Trophoblast cell (in vitro differentiated cells and primary cell): ENCODE data around the gene NLRP10. TPM values are rescaled to one million over a fixed set of nuclear protein-coding genes. Genes with fewer than 3 reads are reported as not detected.

Experiments
- DNase-seq, 2 donors: peaks; one replicate each; pipeline ENCODE4 v3.0.0-alpha.2; 2016
- H2AFZ ChIP-seq: 2 replicates; pipeline ENCODE4 v1.6.1; 2013; ENCODE audit warnings: low read length, moderate library complexity, mild to moderate bottlenecking; ENCODE audit not compliant: insufficient read depth, poor library complexity
- H2AK5ac ChIP-seq: 2 replicates; pipeline ENCODE4 v1.6.1; 2013; ENCODE audit warnings: mild to moderate bottlenecking, low read length
- H2BK120ac ChIP-seq: 2 replicates; pipeline ENCODE4 v1.6.1; 2013; ENCODE audit warnings: low read length, mild to moderate bottlenecking, moderate library complexity; ENCODE audit not compliant: insufficient read depth, poor library complexity
- H2BK12ac ChIP-seq: 2 replicates; pipeline ENCODE4 v1.6.1; 2013; ENCODE audit warnings: mild to moderate bottlenecking, low read length, moderate library complexity
- H2BK5ac ChIP-seq: 2 replicates; pipeline ENCODE4 v1.6.1; 2013; ENCODE audit warnings: low read length, low read depth, moderate library complexity, mild to moderate bottlenecking; ENCODE audit not compliant: poor library complexity
- H3K14ac ChIP-seq: 2 replicates; pipeline ENCODE4 v1.6.1; 2013; ENCODE audit warnings: mild to moderate bottlenecking, low read length
- H3K18ac ChIP-seq: 2 replicates; pipeline ENCODE4 v1.6.1; 2013; ENCODE audit warnings: mild to moderate bottlenecking, low read length
- H3K23ac ChIP-seq: 2 replicates; pipeline ENCODE4 v1.6.1; 2013; ENCODE audit warnings: low read length
- H3K27ac ChIP-seq: 2 replicates; pipeline ENCODE4 v1.5.1; 2013; ENCODE audit warnings: low read depth, mild to moderate bottlenecking, inconsistent platforms, low read length, moderate library complexity
- H3K27me3 ChIP-seq: 2 replicates; pipeline ENCODE4 v1.6.1; 2013; ENCODE audit warnings: inconsistent platforms, mild to moderate bottlenecking, low read length, moderate library complexity; ENCODE audit not compliant: insufficient read depth
- H3K36me3 ChIP-seq, 2 experiments: 1 replicate in 1 of 2; 2 replicates in 1 of 2; pipeline ENCODE4 v1.6.1; 2013; ENCODE audit warnings: low read length in 2 of 2, mild to moderate bottlenecking in 2 of 2, moderate library complexity in 1 of 2; ENCODE audit not compliant: insufficient read depth in 2 of 2, control insufficient read depth in 1 of 2
- H3K4ac ChIP-seq: 2 replicates; pipeline ENCODE4 v1.6.1; 2013; ENCODE audit warnings: low read depth, mild to moderate bottlenecking, low read length, moderate library complexity
- H3K4me1 ChIP-seq, 2 experiments: 1 replicate in 1 of 2; 2 replicates in 1 of 2; pipeline ENCODE4 v1.6.1; 2013; ENCODE audit warnings: low read length in 2 of 2, mild to moderate bottlenecking in 2 of 2, moderate library complexity in 1 of 2; ENCODE audit not compliant: insufficient read depth in 2 of 2, control insufficient read depth in 1 of 2
- H3K4me2 ChIP-seq: 2 replicates; pipeline ENCODE4 v1.6.1; 2013; ENCODE audit warnings: inconsistent platforms, mild to moderate bottlenecking, low read length, moderate library complexity
- H3K4me3 ChIP-seq: 2 replicates; pipeline ENCODE4 v1.5.1; 2013; ENCODE audit warnings: mild to moderate bottlenecking, low read depth, low read length, inconsistent platforms
- H3K79me1 ChIP-seq: one replicate; pipeline ENCODE4 v1.6.1; 2013; ENCODE audit warnings: low read length
- H3K79me2 ChIP-seq: 2 replicates; pipeline ENCODE4 v1.6.1; 2013; ENCODE audit warnings: low read length, mild to moderate bottlenecking; ENCODE audit not compliant: control insufficient read depth, insufficient read depth, poor library complexity
- H3K9ac ChIP-seq: 2 replicates; pipeline ENCODE4 v1.6.1; 2013; ENCODE audit warnings: mild to moderate bottlenecking, low read length
- H3K9me3 ChIP-seq: 2 replicates; pipeline ENCODE4 v1.6.1; 2013; ENCODE audit warnings: low read depth, mild to moderate bottlenecking, control low read depth, inconsistent platforms, low read length; ENCODE audit not compliant: insufficient read depth
- H4K12ac ChIP-seq: 2 replicates; pipeline ENCODE4 v1.6.1; 2013; ENCODE audit warnings: low read depth, mild to moderate bottlenecking, low read length, moderate library complexity
- H4K8ac ChIP-seq: 2 replicates; pipeline ENCODE4 v1.6.1; 2013; ENCODE audit warnings: low read depth, mild to moderate bottlenecking, low read length, moderate library complexity
- H4K91ac ChIP-seq: one replicate; pipeline ENCODE4 v1.6.1; 2013; ENCODE audit warnings: low read depth, mild to moderate bottlenecking, low read length, moderate library complexity
- WGBS: extraction: QIAGEN DNeasy Blood & Tissue Kit; methylation state at CpG from one replicate; pipeline ENCODE4 v1.1.7; 2013; ENCODE audit warnings: missing lambda C conversion rate; ENCODE audit not compliant: insufficient read length, insufficient coverage; ENCODE audit errors: extremely low coverage; 5-methylcytosine and 5-hydroxymethylcytosine counted together
- polyA plus RNA-seq: library from polyadenylated mRNA; stranded (reverse); fragments of 200-250 nt; gene quantifications from 2 replicates; pipeline ENCODE4 v1.2.3, GENCODE V29; 2013

The NLRP10 gene, protein sequence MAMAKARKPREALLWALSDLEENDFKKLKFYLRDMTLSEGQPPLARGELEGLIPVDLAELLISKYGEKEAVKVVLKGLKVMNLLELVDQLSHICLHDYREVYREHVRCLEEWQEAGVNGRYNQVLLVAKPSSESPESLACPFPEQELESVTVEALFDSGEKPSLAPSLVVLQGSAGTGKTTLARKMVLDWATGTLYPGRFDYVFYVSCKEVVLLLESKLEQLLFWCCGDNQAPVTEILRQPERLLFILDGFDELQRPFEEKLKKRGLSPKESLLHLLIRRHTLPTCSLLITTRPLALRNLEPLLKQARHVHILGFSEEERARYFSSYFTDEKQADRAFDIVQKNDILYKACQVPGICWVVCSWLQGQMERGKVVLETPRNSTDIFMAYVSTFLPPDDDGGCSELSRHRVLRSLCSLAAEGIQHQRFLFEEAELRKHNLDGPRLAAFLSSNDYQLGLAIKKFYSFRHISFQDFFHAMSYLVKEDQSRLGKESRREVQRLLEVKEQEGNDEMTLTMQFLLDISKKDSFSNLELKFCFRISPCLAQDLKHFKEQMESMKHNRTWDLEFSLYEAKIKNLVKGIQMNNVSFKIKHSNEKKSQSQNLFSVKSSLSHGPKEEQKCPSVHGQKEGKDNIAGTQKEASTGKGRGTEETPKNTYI
- 0.04 and 0.15 TPM in 2 replicates for polyA plus RNA-seq

DNA sequence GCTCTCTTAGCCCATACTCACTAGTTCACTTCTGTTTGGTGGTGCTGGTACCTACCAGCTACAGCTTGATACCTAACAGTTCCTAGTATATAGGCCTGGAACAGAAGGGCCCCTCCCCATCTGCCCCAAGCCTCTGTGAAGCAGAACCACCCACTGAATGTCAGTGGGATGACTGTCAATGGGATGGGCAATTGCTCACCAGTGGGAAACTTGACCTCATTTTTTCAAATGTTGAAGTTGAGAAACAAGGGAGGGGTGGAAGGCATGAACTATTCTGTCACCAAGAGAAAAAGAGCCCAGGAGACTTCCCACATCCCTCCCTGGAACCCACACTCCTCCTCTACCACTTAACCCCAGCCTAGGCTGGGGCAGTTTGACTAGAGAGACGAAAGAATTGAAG, at the start of gene NLRP10:
Gene NLRP10, minus strand, starts transcription at position 62 of the 400 bp plus-strand sequence. CDS start 1,952 bp downstream, outside the sequence.
- Histone ChIP-seq H3K36me3 (no peaks in the 10 kb centered on the region), H3K27me3 (no peaks in the 10 kb centered on the region), H2AK5ac (no peak within 1 kb of the TSS), H3K4me2 (peak within 1 kb of the TSS; percentile 25), H3K9ac (no peak within 1 kb of the TSS), H3K4me3 (no peak within 1 kb of the TSS), H3K18ac (no peak within 1 kb of the TSS), H3K4me1 (peaks cover 19 to 30% of the 10 kb centered on the region in 2 experiments), H2BK5ac (no peak within 1 kb of the TSS), H3K23ac (no peak within 1 kb of the TSS), H4K91ac (peak within 1 kb of the TSS; percentile 33), H2BK12ac (peak within 1 kb of the TSS; percentile 56), H3K79me1 (peaks cover 13% of the 10 kb centered on the region), H3K27ac (peak within 1 kb of the TSS; percentile 1), H3K9me3 (no peaks in the 10 kb centered on the region), H3K79me2 (no peaks in the 10 kb centered on the region), H4K12ac (no peak within 1 kb of the TSS), H3K14ac (no peak within 1 kb of the TSS), H4K8ac (no peak within 1 kb of the TSS), H3K4ac (no peak within 1 kb of the TSS), H2BK120ac (peak within 1 kb of the TSS; percentile 14), H2AFZ (no peak within 1 kb of the TSS)
- peak in 1 of 2 donors; percentile 20 for DNase-seq
- no CpG with 5 or more reads among the region's 1 CpG for WGBS

DNA sequence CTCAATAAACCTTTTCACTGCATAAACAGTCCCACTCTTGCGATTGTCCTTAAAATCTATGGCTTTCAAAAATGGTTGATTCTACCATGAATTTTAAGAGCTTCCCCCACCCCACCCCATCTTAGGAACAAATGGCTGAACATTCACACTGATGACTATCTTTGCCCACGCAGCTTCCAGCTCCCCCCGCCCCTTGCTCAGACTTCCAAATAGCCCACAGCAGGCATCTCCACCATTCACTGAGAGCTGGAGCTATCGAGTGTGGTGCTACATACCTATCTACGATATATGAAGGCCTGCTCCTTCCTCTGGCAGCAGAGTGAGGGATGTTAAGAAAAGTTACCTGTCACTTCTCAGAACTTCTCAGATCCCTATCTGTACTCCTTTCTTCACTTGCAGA, 48.6 kb upstream of the NLRP10 start:
- Histone ChIP-seq H3K4ac (no peak overlapping the region), H2BK120ac (no peak overlapping the region), H3K14ac (no peak overlapping the region), H4K8ac (no peak overlapping the region), H2AK5ac (no peak overlapping the region), H4K12ac (no peak overlapping the region), H2BK5ac (no peak overlapping the region), H3K79me1 (no peaks in the 10 kb centered on the region), H3K27ac (no peak overlapping the region), H3K9ac (no peak overlapping the region), H3K36me3 (no peaks in the 10 kb centered on the region), H4K91ac (no peak overlapping the region), H3K18ac (no peak overlapping the region), H3K27me3 (peaks cover 12% of the 10 kb centered on the region), H3K23ac (no peak overlapping the region), H2BK12ac (no peak overlapping the region), H3K79me2 (no peaks in the 10 kb centered on the region), H3K4me2 (no peak overlapping the region), H2AFZ (no peak overlapping the region), H3K9me3 (no peaks in the 10 kb centered on the region), H3K4me3 (no peak overlapping the region), H3K4me1 (peaks cover 0 to 3% of the 10 kb centered on the region in 2 experiments)
- DNase-seq, result no peak
- no CpG with 5 or more reads among the region's 5 CpGs for WGBS

DNA sequence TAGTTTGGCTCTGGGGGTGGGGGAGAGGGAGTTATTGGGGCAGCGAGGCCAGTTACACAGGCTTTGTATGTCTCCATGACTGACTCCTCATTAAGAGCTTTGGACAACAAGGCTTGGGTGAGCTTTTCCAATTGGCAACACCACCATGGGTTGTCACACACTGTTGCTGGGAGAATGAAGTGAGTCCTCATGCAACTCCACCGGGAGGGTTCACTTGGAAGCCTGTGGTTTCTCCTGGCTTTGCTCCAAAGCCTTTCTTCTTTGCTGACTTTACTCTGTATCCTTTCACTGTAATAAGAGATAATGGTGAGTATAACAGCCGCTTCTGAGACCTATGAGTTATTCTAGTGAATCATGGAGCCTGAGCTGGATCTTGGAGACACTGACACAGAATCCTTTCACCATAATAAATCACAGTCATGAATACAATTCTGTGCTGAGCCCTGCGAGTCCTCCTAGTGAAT, 46.8 kb upstream of the NLRP10 start:
- H3K79me2 ChIP-seq, result no peaks in the 10 kb centered on the region
- H3K9ac ChIP-seq, result no peak overlapping the region
- H3K9me3 ChIP-seq, result no peaks in the 10 kb centered on the region
- H3K79me1 ChIP-seq, result no peaks in the 10 kb centered on the region
- no peak overlapping the region for H4K91ac ChIP-seq
- no peak overlapping the region for H4K12ac ChIP-seq
- no peak overlapping the region for H2BK12ac ChIP-seq
- H2AFZ ChIP-seq, result no peak overlapping the region
- no peak overlapping the region for H2BK120ac ChIP-seq
- no peak overlapping the region for H3K27ac ChIP-seq
- H3K18ac ChIP-seq, result no peak overlapping the region
- no peak for DNase-seq
- no peak overlapping the region for H4K8ac ChIP-seq
- H3K14ac ChIP-seq, result no peak overlapping the region
- no peaks in the 10 kb centered on the region for H3K36me3 ChIP-seq
- WGBS, result no CpG with 5 or more reads among the region's 4 CpGs
- H3K4ac ChIP-seq, result no peak overlapping the region
- H3K23ac ChIP-seq, result no peak overlapping the region
- no peaks in the 10 kb centered on the region for H3K4me1 ChIP-seq
- no peak overlapping the region for H2AK5ac ChIP-seq
- no peak overlapping the region for H3K4me3 ChIP-seq
- peaks cover 2% of the 10 kb centered on the region for H3K27me3 ChIP-seq
- no peak overlapping the region for H2BK5ac ChIP-seq
- H3K4me2 ChIP-seq, result no peak overlapping the region

DNA sequence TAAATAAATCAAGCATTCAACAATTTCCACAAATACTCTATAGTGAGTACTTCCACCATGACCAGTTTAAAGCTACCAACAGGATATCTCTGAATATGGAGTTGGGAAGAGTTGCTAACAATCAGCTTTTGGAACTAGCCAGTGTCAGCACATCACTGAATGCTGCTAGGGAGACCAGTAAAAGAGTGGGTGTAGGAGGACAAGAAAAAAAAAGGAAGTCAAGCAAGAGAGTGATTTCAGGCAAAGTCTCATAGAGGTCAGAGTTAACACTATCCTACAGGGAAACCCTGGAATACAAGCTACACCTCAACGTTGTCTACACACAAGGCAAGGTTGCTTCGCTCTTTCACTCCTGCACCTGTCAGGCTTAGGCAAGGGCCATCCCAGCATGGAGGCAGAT, 46.1 kb upstream of the NLRP10 start:
- Histone ChIP-seq H3K36me3 (no peaks in the 10 kb centered on the region), H2AFZ (no peak overlapping the region), H3K18ac (no peak overlapping the region), H3K23ac (no peak overlapping the region), H4K91ac (no peak overlapping the region), H3K9me3 (no peaks in the 10 kb centered on the region), H3K14ac (no peak overlapping the region), H3K79me2 (no peaks in the 10 kb centered on the region), H3K4me2 (no peak overlapping the region), H4K12ac (no peak overlapping the region), H2AK5ac (no peak overlapping the region), H3K4me1 (no peaks in the 10 kb centered on the region), H3K27me3 (no peaks in the 10 kb centered on the region), H3K4ac (no peak overlapping the region), H2BK12ac (no peak overlapping the region), H2BK120ac (no peak overlapping the region), H3K4me3 (no peak overlapping the region), H4K8ac (no peak overlapping the region), H3K79me1 (no peaks in the 10 kb centered on the region), H2BK5ac (no peak overlapping the region), H3K27ac (no peak overlapping the region), H3K9ac (no peak overlapping the region)
- WGBS, result no CpG with 5 or more reads among the region's 2 CpGs
- no peak for DNase-seq
